LNCaP clone FGC (cell line): ENCODE results near the gene DHRS7.
A peak's percentile ranks its signal among the peaks of the same experiment; 100 is the strongest.

Experiments used
- DNase-seq: peaks from one replicate; pipeline ENCODE4 v3.0.0-alpha.2; 2011; ENCODE audit warnings: low read depth
- H3K4me3 ChIP-seq: 2 replicates; pipeline ENCODE4 v1.5.1; 2011; ENCODE audit warnings: mild to moderate bottlenecking, low read depth, low read length, control low read depth
- TF ChIP-seq, protein P1 (sequence below): IDR thresholded peaks from 2 replicates; pipeline ENCODE4 v1.5.1; 2012; ENCODE audit warnings: mild to moderate bottlenecking; ENCODE audit not compliant: control insufficient read depth, insufficient read depth; ENCODE audit errors: extremely low read depth

The DHRS7 gene

DNA sequence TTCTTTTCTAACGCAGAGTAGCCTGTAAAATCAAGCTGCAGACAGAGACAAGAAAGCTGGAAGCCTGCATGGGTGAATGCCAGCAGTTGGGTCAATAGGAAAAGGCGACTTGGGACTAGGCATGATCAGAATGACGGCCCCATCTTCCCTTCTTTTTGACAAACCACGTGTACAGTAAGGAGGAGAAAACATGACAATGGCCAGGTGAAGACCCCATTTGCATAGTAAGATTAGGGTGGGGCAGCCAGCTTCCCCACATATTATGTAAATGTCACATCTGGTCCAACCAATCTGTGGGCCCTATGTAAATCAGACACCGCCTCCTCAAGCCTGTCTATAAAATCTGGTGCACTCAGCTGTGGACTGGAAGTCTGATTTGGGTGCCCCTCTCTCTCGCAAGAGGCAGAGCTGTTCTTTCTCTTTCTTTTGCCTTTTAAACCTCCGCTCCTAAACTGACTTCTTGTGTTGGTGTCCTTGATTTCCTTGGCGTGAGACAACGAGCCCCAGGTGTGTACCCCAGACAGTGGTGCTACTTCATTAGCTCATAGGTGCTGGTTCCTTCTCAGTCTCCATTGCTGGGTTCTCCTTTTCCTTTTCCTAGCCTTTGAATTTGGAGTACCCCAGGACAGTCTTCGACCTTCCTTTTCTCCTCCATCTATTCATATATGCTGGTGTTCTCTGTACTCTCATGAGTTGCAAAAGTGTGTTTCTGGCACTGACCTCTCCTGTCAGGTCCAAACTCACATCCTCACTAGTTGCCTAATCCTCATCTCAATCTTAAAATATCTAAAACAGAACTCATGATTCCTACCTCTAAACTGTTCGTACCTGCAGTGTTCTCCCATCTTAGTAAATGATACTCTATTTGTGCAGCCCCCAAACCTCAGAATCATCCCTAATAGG lies 9.4 kb upstream of the DHRS7 start:
- no peak for DNase-seq
- TF ChIP-seq, protein P1, sequence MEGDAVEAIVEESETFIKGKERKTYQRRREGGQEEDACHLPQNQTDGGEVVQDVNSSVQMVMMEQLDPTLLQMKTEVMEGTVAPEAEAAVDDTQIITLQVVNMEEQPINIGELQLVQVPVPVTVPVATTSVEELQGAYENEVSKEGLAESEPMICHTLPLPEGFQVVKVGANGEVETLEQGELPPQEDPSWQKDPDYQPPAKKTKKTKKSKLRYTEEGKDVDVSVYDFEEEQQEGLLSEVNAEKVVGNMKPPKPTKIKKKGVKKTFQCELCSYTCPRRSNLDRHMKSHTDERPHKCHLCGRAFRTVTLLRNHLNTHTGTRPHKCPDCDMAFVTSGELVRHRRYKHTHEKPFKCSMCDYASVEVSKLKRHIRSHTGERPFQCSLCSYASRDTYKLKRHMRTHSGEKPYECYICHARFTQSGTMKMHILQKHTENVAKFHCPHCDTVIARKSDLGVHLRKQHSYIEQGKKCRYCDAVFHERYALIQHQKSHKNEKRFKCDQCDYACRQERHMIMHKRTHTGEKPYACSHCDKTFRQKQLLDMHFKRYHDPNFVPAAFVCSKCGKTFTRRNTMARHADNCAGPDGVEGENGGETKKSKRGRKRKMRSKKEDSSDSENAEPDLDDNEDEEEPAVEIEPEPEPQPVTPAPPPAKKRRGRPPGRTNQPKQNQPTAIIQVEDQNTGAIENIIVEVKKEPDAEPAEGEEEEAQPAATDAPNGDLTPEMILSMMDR = no peak
- no peak overlapping the region for H3K4me3 ChIP-seq

DNA sequence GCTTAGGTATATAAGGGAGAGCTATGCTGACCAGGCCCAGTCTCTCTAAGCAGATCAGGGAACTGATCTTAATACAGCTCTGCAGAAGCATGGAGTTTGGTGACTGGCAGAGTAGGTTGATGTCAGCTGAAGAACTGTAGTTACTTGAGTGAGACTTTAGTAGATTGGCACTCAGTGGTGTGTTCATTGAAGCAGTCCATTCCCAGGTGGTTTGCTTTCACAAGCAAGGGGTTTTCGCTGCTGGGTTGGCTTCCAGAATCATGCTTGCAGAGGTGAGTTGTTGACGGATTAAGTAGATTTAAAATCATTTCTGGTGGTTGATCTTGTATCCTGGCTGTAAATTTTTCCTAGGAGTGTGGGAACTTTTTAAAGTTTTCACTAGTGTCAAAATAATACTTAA lies 6.5 kb upstream of the DHRS7 start:
- TF ChIP-seq, protein P1 = no peak
- H3K4me3 ChIP-seq = no peak overlapping the region
- DNase-seq = no peak

DNA sequence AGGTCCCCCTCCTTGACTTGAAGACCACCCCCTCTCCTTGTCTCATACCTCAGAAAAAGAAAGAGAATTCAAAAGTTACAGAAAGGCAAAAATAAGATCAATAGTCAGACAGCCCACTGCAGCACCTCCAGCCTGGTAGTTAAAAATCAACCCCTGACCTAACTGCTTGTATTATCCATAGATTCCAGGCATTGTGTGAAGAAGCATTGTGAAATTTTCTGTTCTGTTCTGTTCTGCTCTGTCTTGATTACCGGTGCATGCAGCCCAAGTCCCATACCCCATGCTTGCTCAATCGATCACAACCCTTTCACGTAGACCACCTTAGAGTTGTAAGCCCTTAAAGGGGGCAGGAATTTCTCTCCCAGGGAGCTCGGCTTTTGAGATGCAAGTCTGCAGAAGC lies 5.8 kb upstream of the DHRS7 start:
- TF ChIP-seq, protein P1 = no peak
- no peak for DNase-seq
- no peak overlapping the region for H3K4me3 ChIP-seq

DNA sequence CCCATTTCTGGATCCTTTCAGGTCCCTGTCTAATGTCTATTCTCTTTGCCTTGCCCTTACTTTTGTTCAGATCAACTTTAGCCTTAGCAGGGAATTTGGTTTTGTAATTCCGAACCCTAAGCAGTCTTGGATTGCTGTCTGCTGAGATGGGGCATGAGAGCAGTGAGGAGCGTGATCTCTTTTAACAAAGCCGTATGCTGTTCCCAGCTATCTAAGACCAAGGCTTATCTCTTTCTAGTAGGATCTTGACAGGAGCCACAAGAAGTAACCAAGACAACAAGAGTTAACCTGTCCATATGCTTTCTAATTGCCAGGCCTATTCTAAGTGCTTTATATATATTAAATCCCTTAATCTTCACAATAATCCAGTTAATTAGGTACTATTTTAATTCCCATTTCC lies 4.5 kb upstream of the DHRS7 start:
- no peak for DNase-seq
- TF ChIP-seq, protein P1 = no peak
- H3K4me3 ChIP-seq = no peak overlapping the region

DNA sequence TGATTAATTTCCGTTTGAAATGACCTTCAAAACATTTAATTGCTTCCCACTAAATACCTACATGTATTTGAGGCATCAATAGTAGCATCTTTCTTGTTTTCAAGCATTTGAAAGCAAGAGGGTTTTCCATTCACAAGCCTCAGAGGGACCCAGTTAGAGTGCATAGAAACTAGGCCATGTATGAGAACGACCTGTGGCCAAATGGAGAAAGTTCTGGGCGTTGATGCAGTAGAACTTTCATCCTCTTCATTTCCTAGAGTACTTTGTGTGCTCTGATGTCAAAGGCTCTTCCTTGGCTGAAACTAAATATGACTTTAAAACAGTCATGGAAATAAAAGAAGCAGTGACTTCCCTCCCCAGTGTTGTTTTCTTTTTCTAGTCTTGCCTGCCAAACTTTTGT lies 944 bp upstream of the DHRS7 start:
- TF ChIP-seq, protein P1 = no peak
- H3K4me3 ChIP-seq = no peak overlapping the region
- no peak for DNase-seq

DNA sequence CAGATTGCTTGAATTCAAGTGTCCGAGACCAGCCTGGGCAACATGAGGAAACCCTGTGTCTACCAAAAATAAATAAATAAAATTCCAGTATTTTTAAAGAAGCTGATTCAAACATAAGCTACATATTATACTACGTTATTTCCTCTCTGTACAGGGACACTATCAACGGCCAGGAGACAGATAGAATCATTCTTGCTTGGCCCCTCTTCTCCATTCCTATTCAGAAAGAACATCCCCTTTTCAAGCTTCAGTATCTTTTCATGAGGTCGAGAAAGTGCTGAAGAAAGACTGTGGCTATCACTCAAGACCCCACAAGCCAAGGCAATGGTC lies 314 bp upstream of the DHRS7 start:
- TF ChIP-seq, protein P1 = no peak
- H3K4me3 ChIP-seq = peak overlapping the region; percentile 87

DNA sequence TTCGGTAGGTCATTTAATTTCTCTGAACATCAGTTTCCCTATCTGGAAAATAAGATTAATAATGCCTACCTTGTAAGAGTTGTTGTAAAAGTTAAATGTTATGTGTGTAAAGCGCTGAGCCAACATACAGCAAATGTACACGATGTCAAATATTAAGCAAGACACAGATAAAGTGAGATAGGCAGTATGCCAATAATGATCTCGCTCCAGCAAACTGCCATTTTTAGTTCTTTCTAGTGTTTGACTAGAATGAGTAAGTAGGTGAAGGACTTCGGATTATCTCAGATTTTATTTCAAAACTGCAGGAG lies 840 bp downstream of the DHRS7 start:
- peak overlapping the region; percentile 87 for H3K4me3 ChIP-seq
- DNase-seq = peak; percentile 84
- TF ChIP-seq, protein P1 = no peak

More for the DNA sequence above, 314 bp upstream of the DHRS7 start:
- DNase-seq = no peak
